ENCODE data around the gene RPUSD3. TPM values are rescaled to one million over a fixed set of nuclear protein-coding genes. Genes with fewer than 3 reads are reported as not detected.

Gene RPUSD3
- total RNA-seq, 1 donor, result 31.1 TPM

GRCh38 chr3:9817436-9817835, 26.4 kb downstream of the RPUSD3 start:
- no peak for TF ChIP-seq CTCF (IDR thresholded peaks at IDR 0.05; ENCODE audit: insufficient read depth, low read depth, low read length)
- no peak overlapping the region for H3K4me3 ChIP-seq (ENCODE audit: low read depth, low read length)
- no peak for DNase-seq (ENCODE audit: low read depth)

- H3K4me3 ChIP-seq (ENCODE audit: low read depth, low read length), result no peak overlapping the region
- no peak for DNase-seq (ENCODE audit: low read depth)
- TF ChIP-seq CTCF (IDR thresholded peaks at IDR 0.05; ENCODE audit: insufficient read depth, low read depth, low read length), result no peak
Measured at GRCh38 chr3:9815986-9816385, 27.8 kb downstream of the RPUSD3 start.

- DNase-seq (ENCODE audit: low read depth), result no peak
- no peak for TF ChIP-seq CTCF (IDR thresholded peaks at IDR 0.05; ENCODE audit: insufficient read depth, low read depth, low read length)
- no peak overlapping the region for H3K4me3 ChIP-seq (ENCODE audit: low read depth, low read length)
Measured at GRCh38 chr3:9812870-9813483, 30.8 kb downstream of the RPUSD3 start.

- DNase-seq (ENCODE audit: low read depth), result no peak
- TF ChIP-seq CTCF (IDR thresholded peaks at IDR 0.05; ENCODE audit: insufficient read depth, low read depth, low read length), result no peak
- H3K4me3 ChIP-seq (ENCODE audit: low read depth, low read length), result peak overlapping the region; percentile 61
Measured at GRCh38 chr3:9810846-9811245, 33.0 kb downstream of the RPUSD3 start.

- TF ChIP-seq CTCF (IDR thresholded peaks at IDR 0.05; ENCODE audit: insufficient read depth, low read depth, low read length), result no peak
- H3K4me3 ChIP-seq (ENCODE audit: low read depth, low read length), result peak overlapping the region; percentile 61
- DNase-seq (ENCODE audit: low read depth), result no peak
Measured at GRCh38 chr3:9810433-9810770, 33.4 kb downstream of the RPUSD3 start.

GRCh38 chr3:9809615-9810432, 34.0 kb downstream of the RPUSD3 start, which contains the start of gene TTLL3:
TTLL3 (plus strand) TSS chr3:9810262; CDS start chr3:9810662, 400 bp downstream.
- TF ChIP-seq CTCF (IDR thresholded peaks at IDR 0.05; ENCODE audit: insufficient read depth, low read depth, low read length), result no peak
- DNase-seq (ENCODE audit: low read depth), result peak; percentile 55
- H3K4me3 ChIP-seq (ENCODE audit: low read depth, low read length), result peak within 1 kb of the TSS; percentile 61

All from fibroblast of villous mesenchyme (primary cell).